CD14-positive monocyte (primary cell): Measurements from ENCODE around the gene U2SURP. TPM values are rescaled to one million over a fixed set of nuclear protein-coding genes. Genes with fewer than 3 reads are reported as not detected.

Experiments used
- DNase-seq, 3 donors: peaks; one replicate each; pipeline ENCODE4 v3.0.0-alpha.2; 2011 to 2022
- H2AFZ ChIP-seq: 2 replicates; pipeline ENCODE4 v1.6.0; 2012; ENCODE audit warnings: mild to moderate bottlenecking, low read depth, low read length, inconsistent platforms; ENCODE audit not compliant: insufficient read depth, poor library complexity, severe bottlenecking
- H3K27ac ChIP-seq, 2 donors: 1 replicate in 1 of 2; 2 replicates in 1 of 2; pipeline ENCODE4 v1.5.1; 2012 to 2013; ENCODE audit warnings: low read length in 2 of 2, control low read depth in 1 of 2, inconsistent platforms in 1 of 2, low read depth in 1 of 2, mild to moderate bottlenecking in 1 of 2
- H3K27me3 ChIP-seq, 2 donors: one replicate each; pipeline versions ENCODE4 v1.6.0 to v1.6.1; 2011 to 2013; ENCODE audit warnings: low read length in 2 of 2; ENCODE audit not compliant: control insufficient read depth in 2 of 2, insufficient read depth in 2 of 2
- H3K36me3 ChIP-seq, 2 donors: replicated peaks in 1 of 2; 1 replicate in 1 of 2; 2 replicates in 1 of 2; pipeline versions ENCODE4 v1.5.1 to v1.6.1; 2012 to 2013; ENCODE audit warnings: low read length in 2 of 2, control low read depth in 1 of 2, inconsistent platforms in 1 of 2, mild to moderate bottlenecking in 1 of 2; ENCODE audit not compliant: insufficient read depth in 2 of 2, control insufficient read depth in 1 of 2
- H3K4me1 ChIP-seq, 2 donors: 1 replicate in 1 of 2; 2 replicates in 1 of 2; pipeline versions ENCODE4 v1.5.1 to v1.6.1; 2012 to 2013; ENCODE audit warnings: low read length in 2 of 2, control low read depth in 1 of 2, inconsistent platforms in 1 of 2, mild to moderate bottlenecking in 1 of 2, moderate library complexity in 1 of 2; ENCODE audit not compliant: insufficient read depth in 2 of 2, control insufficient read depth in 1 of 2
- H3K4me2 ChIP-seq: replicated peaks from 2 replicates; pipeline ENCODE3; 2012; ENCODE audit warnings: low read length, moderate library complexity, mild to moderate bottlenecking; ENCODE audit not compliant: poor library complexity, severe bottlenecking; ENCODE audit errors: extremely low read depth
- H3K4me3 ChIP-seq, 3 experiments: fragments of 200-600 bp in 1 of 3; sonication (generic) in 1 of 3; replicated peaks in 1 of 3; 1 replicate in 2 of 3; 2 replicates in 1 of 3; pipeline ENCODE4 v1.5.1; 2011 to 2013; ENCODE audit warnings: low read length in 3 of 3, mild to moderate bottlenecking in 3 of 3, control low read depth in 2 of 3, low read depth in 2 of 3, inconsistent platforms in 1 of 3, moderate library complexity in 1 of 3
- H3K79me2 ChIP-seq: 2 replicates; pipeline ENCODE4 v1.6.0; 2012; ENCODE audit warnings: mild to moderate bottlenecking, control low read depth, inconsistent platforms, low read length, moderate library complexity; ENCODE audit not compliant: insufficient read depth
- H3K9ac ChIP-seq: 2 replicates; pipeline ENCODE4 v1.6.0; 2017; ENCODE audit warnings: low read length, mild to moderate bottlenecking; ENCODE audit not compliant: insufficient read depth, poor library complexity, severe bottlenecking
- H3K9me3 ChIP-seq, 2 donors: replicated peaks in 1 of 2; 1 replicate in 1 of 2; 2 replicates in 1 of 2; pipeline versions ENCODE4 v1.5.1 to v1.6.1; 2012 to 2013; ENCODE audit warnings: low read length in 2 of 2, control low read depth in 1 of 2; ENCODE audit not compliant: control insufficient read depth in 1 of 2, insufficient read depth in 1 of 2
- H4K20me1 ChIP-seq: 2 replicates; pipeline ENCODE4 v1.6.0; 2012; ENCODE audit warnings: mild to moderate bottlenecking, low read length, control low read depth, moderate library complexity; ENCODE audit not compliant: insufficient read depth
- H3K27ac Mint-ChIP-seq, 7 donors: one replicate each; pipeline ENCODE4 v1.8.0; 2020; ENCODE audit warnings: mild to moderate bottlenecking in 7 of 7, mixed read lengths in 7 of 7, moderate library complexity in 6 of 7, inconsistent platforms in 2 of 7
- H3K27me3 Mint-ChIP-seq, 3 donors: one replicate each; pipeline ENCODE4 v1.8.0; 2021 to 2022; ENCODE audit warnings: low read depth in 3 of 3, mild to moderate bottlenecking in 3 of 3, mixed read lengths in 3 of 3, moderate library complexity in 3 of 3, inconsistent platforms in 1 of 3
- H3K36me3 Mint-ChIP-seq, 2 donors: one replicate each; pipeline ENCODE4 v1.8.0; 2020; ENCODE audit warnings: mixed read lengths in 2 of 2, inconsistent platforms in 1 of 2, mild to moderate bottlenecking in 1 of 2
- H3K4me1 Mint-ChIP-seq: one replicate; pipeline ENCODE4 v1.8.0; 2020; ENCODE audit warnings: mild to moderate bottlenecking, mixed read lengths
- H3K4me3 Mint-ChIP-seq, 2 donors: one replicate each; pipeline ENCODE4 v1.8.0; 2020; ENCODE audit warnings: mild to moderate bottlenecking in 2 of 2, mixed read lengths in 2 of 2, moderate library complexity in 1 of 2
- H3K9me3 Mint-ChIP-seq, 7 donors: one replicate each; pipeline ENCODE4 v1.8.0; 2020 to 2022; ENCODE audit warnings: mixed read lengths in 7 of 7, mild to moderate bottlenecking in 6 of 7, moderate library complexity in 6 of 7, inconsistent platforms in 2 of 7
- CTCF ChIP-seq: fragments of 200-600 bp; IDR thresholded peaks from one replicate; pipeline ENCODE4 v1.8.0; 2022; ENCODE audit warnings: antibody characterized with exemption, mild to moderate bottlenecking
- WGBS: methylation state at CpG from one replicate; pipeline ENCODE4 v1.1.5; 2013; ENCODE audit warnings: missing lambda C conversion rate; ENCODE audit not compliant: insufficient coverage; 5-methylcytosine and 5-hydroxymethylcytosine counted together
- intact Hi-C, 2 donors: fragments of 100-400 bp; cut with micrococcal nuclease; formaldehyde crosslinking; loops; one replicate each; pipeline versions ENCODE4 v1.15.0 to v1.15.1; 2023
- polyA plus RNA-seq, 3 donors: library from polyadenylated mRNA; depleted of rRNA in 1 of 3; unstranded in 2 of 3; stranded (reverse) in 1 of 3; fragments of 300-500 nt in 2 of 3; fragments of >200 nt in 1 of 3; fragmentation: Illumina TruSeq in 2 of 3; gene quantifications; 1 replicate in 2 of 3; 2 replicates in 1 of 3; pipeline ENCODE4 v1.2.3, GENCODE V29; 2012 to 2021

The U2SURP gene
- polyA plus RNA-seq, 3 donors = 21.1 to 70.4 (median 51.4) TPM

- Mint-ChIP-seq H3K4me1 (peaks cover 22% of the 10 kb centered on the region), H3K9me3 (peaks cover 0 to 2% (median 0%) of the 10 kb centered on the region in 7 donors), H3K36me3 (peaks cover 17 to 22% of the 10 kb centered on the region in 2 donors), H3K27ac (peak overlapping the region in 1 of 7 donors; percentile 57), H3K4me3 (no peak overlapping the region), H3K27me3 (no peaks in the 10 kb centered on the region)
- no peak overlapping the region for H2AFZ ChIP-seq
- TF ChIP-seq CTCF = no peak
- intact Hi-C loops = no loop called here
- WGBS = 93% methylated on average over 2 of the region's 3 CpGs
- H3K4me2 ChIP-seq = no peak overlapping the region
- H3K27ac ChIP-seq = no peak overlapping the region
- H3K79me2 ChIP-seq = peaks cover 96% of the 10 kb centered on the region
- no peak overlapping the region for H3K4me3 ChIP-seq
- peaks cover 79% of the 10 kb centered on the region for H4K20me1 ChIP-seq
- H3K9ac ChIP-seq = no peak overlapping the region
- H3K4me1 ChIP-seq = no peaks in the 10 kb centered on the region
- H3K27me3 ChIP-seq = no peaks in the 10 kb centered on the region
- H3K36me3 ChIP-seq = peaks cover 16 to 37% of the 10 kb centered on the region in 2 donors
- H3K9me3 ChIP-seq = no peaks in the 10 kb centered on the region
- DNase-seq = no peak
Observed at GRCh38 chr3:143010024-143010423, 8.7 kb downstream of the U2SURP start.

GRCh38 chr3:143011705-143012104, 10.3 kb downstream of the U2SURP start:
- Mint-ChIP-seq H3K27me3 (no peaks in the 10 kb centered on the region), H3K4me3 (no peak overlapping the region), H3K27ac (peak overlapping the region in 1 of 7 donors; percentile 20), H3K4me1 (peaks cover 19% of the 10 kb centered on the region), H3K9me3 (peaks cover 0 to 2% (median 0%) of the 10 kb centered on the region in 7 donors), H3K36me3 (peaks cover 23 to 35% of the 10 kb centered on the region in 2 donors)
- Histone ChIP-seq H3K36me3 (peaks cover 20 to 51% of the 10 kb centered on the region in 2 donors), H3K4me3 (no peak overlapping the region), H4K20me1 (peaks cover 68% of the 10 kb centered on the region), H3K27me3 (no peaks in the 10 kb centered on the region), H3K79me2 (peaks cover 80% of the 10 kb centered on the region), H3K27ac (no peak overlapping the region), H3K4me2 (no peak overlapping the region), H3K4me1 (no peaks in the 10 kb centered on the region), H2AFZ (no peak overlapping the region), H3K9ac (no peak overlapping the region), H3K9me3 (no peaks in the 10 kb centered on the region)
- WGBS = no CpG with 5 or more reads among the region's 3 CpGs
- no peak for TF ChIP-seq CTCF
- DNase-seq = no peak
- intact Hi-C loops = no loop called here
